ENCODE data around the gene MCM3AP.

DNA sequence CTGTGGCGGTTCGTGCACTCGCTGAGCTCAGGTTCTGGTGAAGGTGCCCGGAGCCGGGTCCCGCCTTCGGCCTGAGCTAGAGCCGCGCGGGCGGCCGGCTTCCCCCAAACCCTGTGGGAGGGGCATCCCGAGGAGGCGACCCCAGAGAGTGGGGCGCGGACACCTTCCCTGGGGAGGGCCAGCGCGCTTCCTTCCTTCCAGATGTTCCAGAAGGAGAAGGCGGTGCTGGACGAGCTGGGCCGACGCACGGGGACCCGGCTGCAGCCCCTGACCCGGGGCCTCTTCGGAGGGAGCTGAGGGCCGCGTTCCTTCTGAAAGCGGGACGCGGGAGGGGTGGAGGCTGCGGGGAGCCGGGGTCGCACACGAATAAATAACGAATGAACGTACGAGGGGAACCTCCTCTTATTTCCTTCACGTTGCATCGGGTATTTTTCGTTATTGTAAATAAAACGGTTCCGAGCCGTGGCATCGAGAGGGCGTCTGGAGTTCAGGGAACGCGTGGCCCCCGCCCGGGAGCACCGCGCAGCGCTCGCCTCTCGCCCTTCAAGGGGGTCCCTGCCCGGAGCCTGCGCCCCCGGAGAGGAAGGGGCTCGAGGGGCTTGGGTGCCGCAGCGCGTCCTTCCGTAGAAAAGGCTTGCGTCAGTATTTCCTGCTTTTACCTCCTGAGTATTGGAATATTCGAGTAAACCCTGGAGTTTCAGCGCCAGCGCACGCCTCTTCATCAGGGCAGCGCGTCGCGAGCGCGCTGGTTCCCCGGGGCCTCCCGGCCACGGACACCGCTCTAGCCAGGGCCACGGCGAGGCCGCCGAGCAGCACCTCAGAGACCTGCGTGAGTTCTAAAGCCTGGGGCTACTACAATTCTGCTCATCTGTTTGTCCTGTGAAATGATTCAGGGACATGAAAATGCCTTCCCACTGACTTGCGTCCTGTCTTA is 12.2 kb upstream of the MCM3AP start:
- TF ChIP-seq EZH2 (IDR thresholded peaks at IDR 0.05) (no peak), CTCF (IDR thresholded peaks at IDR 0.05) (no peak), EZH2phosphoT487 (IDR thresholded peaks at IDR 0.05) (no peak)
